Vagina (tissue), 2 donors: ENCODE data around the gene NME3.

Experiments
- CTCF ChIP-seq, 3 experiments: fragments of 450-650 bp in 2 of 3; fragments of 200-600 bp in 1 of 3; sonication (generic) in 1 of 3; IDR thresholded peaks; one replicate each; pipeline ENCODE4 v1.5.1; 2017 to 2019; ENCODE audit warnings: antibody characterized with exemption in 3 of 3, mild to moderate bottlenecking in 2 of 3, moderate library complexity in 2 of 3
- POLR2A ChIP-seq, 2 donors: fragments of 450-650 bp; IDR thresholded peaks; one replicate each; pipeline ENCODE4 v1.6.1; 2017; ENCODE audit warnings: antibody characterized with exemption in 2 of 2, mild to moderate bottlenecking in 2 of 2, moderate library complexity in 2 of 2

GRCh38 chr16:1734816-1735215 lies 36.5 kb downstream of the NME3 start:
- no peak for TF ChIP-seq CTCF (IDR thresholded peaks at IDR 0.05)
- no peak for TF ChIP-seq POLR2A (IDR thresholded peaks at IDR 0.05)
